IMR-90 (cell line): ENCODE data around the gene PRDM10. TPM values are rescaled to one million over a fixed set of nuclear protein-coding genes. Genes with fewer than 3 reads are reported as not detected.

Experiments
- ATAC-seq: fragments of 200-7000 bp; cut with Tn5 transposase; 2 replicates; pipeline ENCODE4 v1.9.1; 2020; ENCODE audit warnings: low read depth, mild to moderate bottlenecking, moderate library complexity
- BruUV-seq: library from RNA; stranded (reverse); fragments of 400-500 nt; replicated peaks from 2 replicates; lab custom pipeline; 2021; lab: Mats Ljungman, UMichigan
- CTCF ChIA-PET: fragments of 300-600 bp; formaldehyde crosslinking; extraction: SDS; loops from one replicate; lab custom pipeline; 2021; ENCODE audit warnings: antibody characterized with exemption; lab: Yijun Ruan, JAX
- POLR2A ChIA-PET: fragments of 300-600 bp; sonication (Branson Sonifier 250); formaldehyde crosslinking; loops from one replicate; lab custom pipeline; 2022; ENCODE audit warnings: antibody characterized with exemption; ENCODE audit not compliant: unreplicated experiment; lab: Charles Lee
- DNase-seq: peaks from one replicate; pipeline ENCODE4 v3.0.0; 2013
- H2AFZ ChIP-seq: replicated peaks from 2 replicates; pipeline ENCODE3; 2013; ENCODE audit warnings: low read length, mild to moderate bottlenecking; ENCODE audit not compliant: poor library complexity
- H2AK5ac ChIP-seq: 2 replicates; pipeline ENCODE4 v1.6.1; 2013; ENCODE audit warnings: low read depth, low read length, inconsistent platforms
- H2AK9ac ChIP-seq: replicated peaks from 2 replicates; pipeline ENCODE3; 2013; ENCODE audit warnings: mild to moderate bottlenecking, low read depth, low read length, moderate library complexity; ENCODE audit not compliant: poor library complexity
- H2BK120ac ChIP-seq: 2 replicates; pipeline ENCODE4 v1.6.1; 2013; ENCODE audit warnings: low read depth, low read length, inconsistent platforms
- H2BK15ac ChIP-seq: 3 replicates; pipeline ENCODE4 v1.6.1; 2013; ENCODE audit warnings: low read depth, low read length, inconsistent platforms
- H2BK20ac ChIP-seq: 2 replicates; pipeline ENCODE4 v1.6.1; 2013; ENCODE audit warnings: low read depth, mild to moderate bottlenecking, inconsistent platforms, low read length, moderate library complexity
- H2BK5ac ChIP-seq: 2 replicates; pipeline ENCODE4 v1.6.1; 2013; ENCODE audit warnings: mild to moderate bottlenecking, low read depth, low read length, inconsistent platforms; ENCODE audit not compliant: poor library complexity, severe bottlenecking
- H3K14ac ChIP-seq: replicated peaks from 2 replicates; pipeline ENCODE4 v1.6.1; 2013; ENCODE audit warnings: low read depth, low read length, inconsistent platforms
- H3K18ac ChIP-seq: 2 replicates; pipeline ENCODE4 v1.6.1; 2013; ENCODE audit warnings: low read depth, low read length, control low read depth
- H3K23ac ChIP-seq: 2 replicates; pipeline ENCODE4 v1.6.1; 2013; ENCODE audit warnings: low read depth, low read length, inconsistent platforms
- H3K27ac ChIP-seq: 2 replicates; pipeline ENCODE4 v1.5.1; 2013; ENCODE audit warnings: mild to moderate bottlenecking, control low read depth, low read length; ENCODE audit not compliant: insufficient read depth
- H3K27me3 ChIP-seq: 2 replicates; pipeline ENCODE4 v1.6.1; 2013; ENCODE audit warnings: low read length; ENCODE audit not compliant: control insufficient read depth, insufficient read depth
- H3K36me3 ChIP-seq: 2 replicates; pipeline ENCODE4 v1.6.1; 2013; ENCODE audit warnings: low read length, mixed read lengths; ENCODE audit not compliant: control insufficient read depth, insufficient read depth
- H3K4ac ChIP-seq: 2 replicates; pipeline ENCODE4 v1.6.1; 2013; ENCODE audit warnings: low read depth, low read length, inconsistent platforms
- H3K4me1 ChIP-seq: 2 replicates; pipeline ENCODE4 v1.6.1; 2013; ENCODE audit warnings: low read length, mixed read lengths; ENCODE audit not compliant: control insufficient read depth, insufficient read depth
- H3K4me2 ChIP-seq: 2 replicates; pipeline ENCODE4 v1.6.1; 2013; ENCODE audit warnings: low read depth, mild to moderate bottlenecking, control low read depth, low read length, moderate library complexity
- H3K4me3 ChIP-seq: 2 replicates; pipeline ENCODE4 v1.5.1; 2013; ENCODE audit warnings: low read depth, mild to moderate bottlenecking, control low read depth, low read length, moderate library complexity; ENCODE audit not compliant: insufficient read depth
- H3K56ac ChIP-seq: 2 replicates; pipeline ENCODE4 v1.6.1; 2013; ENCODE audit warnings: low read length, inconsistent platforms; ENCODE audit not compliant: insufficient read depth; ENCODE audit errors: extremely low read depth
- H3K79me1 ChIP-seq, 2 experiments: 2 replicates each; pipeline ENCODE4 v1.6.1; 2013; ENCODE audit warnings: low read length in 2 of 2, inconsistent platforms in 1 of 2, low read depth in 1 of 2
- H3K9ac ChIP-seq: 2 replicates; pipeline ENCODE4 v1.6.1; 2013; ENCODE audit warnings: low read depth, low read length, control low read depth
- H3K9me1 ChIP-seq: 2 replicates; pipeline ENCODE4 v1.6.1; 2013; ENCODE audit warnings: low read length, inconsistent platforms; ENCODE audit not compliant: insufficient read depth
- H3K9me3 ChIP-seq: 2 replicates; pipeline ENCODE4 v1.6.1; 2013; ENCODE audit warnings: low read length; ENCODE audit not compliant: control insufficient read depth, insufficient read depth
- H4K20me1 ChIP-seq: 2 replicates; pipeline ENCODE4 v1.6.1; 2013; ENCODE audit warnings: low read length, inconsistent platforms; ENCODE audit not compliant: insufficient read depth
- H4K5ac ChIP-seq: 2 replicates; pipeline ENCODE4 v1.6.1; 2013; ENCODE audit warnings: mild to moderate bottlenecking, low read depth, low read length, control low read depth
- H4K8ac ChIP-seq, 2 experiments: 2 replicates each; pipeline ENCODE4 v1.6.1; 2013; ENCODE audit warnings: low read depth in 2 of 2, low read length in 2 of 2, control low read depth in 1 of 2, inconsistent platforms in 1 of 2
- H4K91ac ChIP-seq: 2 replicates; pipeline ENCODE4 v1.6.1; 2013; ENCODE audit warnings: low read depth, low read length, inconsistent platforms; ENCODE audit not compliant: insufficient read depth
- MXI1 ChIP-seq: IDR thresholded peaks from 2 replicates; pipeline ENCODE4 v1.6.1; 2012; ENCODE audit warnings: low read depth, mild to moderate bottlenecking, low read length, moderate library complexity, borderline replicate concordance
- RCOR1 ChIP-seq: IDR thresholded peaks from 2 replicates; pipeline ENCODE4 v1.6.1; 2012; ENCODE audit warnings: mild to moderate bottlenecking, low read length, improper control_type of control experiment; ENCODE audit not compliant: insufficient replicate concordance
- WGBS, 2 experiments: methylation state at CpG; one replicate each; pipeline versions ENCODE4 v1.1.5 to v1.1.7; 2013; ENCODE audit warnings: missing lambda C conversion rate in 2 of 2; ENCODE audit not compliant: insufficient read length in 1 of 2; ENCODE audit errors: extremely low coverage in 2 of 2; 5-methylcytosine and 5-hydroxymethylcytosine counted together
- dilution Hi-C: fragments of 300-500 bp; cut with HindIII; formaldehyde crosslinking; loops from one replicate; pipeline ENCODE4 v1.14.3; 2018; ENCODE audit warnings: low sequenced_read_pairs; ENCODE audit not compliant: unreplicated experiment
- in situ Hi-C: fragments of 300-500 bp; cut with MboI; formaldehyde crosslinking; loops from 3 replicates; pipeline ENCODE4 v1.14.3; 2019; ENCODE audit warnings: low sequenced_read_pairs, inconsistent platforms, mixed read lengths
- intact Hi-C: fragments of 100-400 bp; cut with micrococcal nuclease; formaldehyde crosslinking; loops from 2 replicates; pipeline ENCODE4 v1.10.0; 2022
- polyA plus RNA-seq, 3 experiments: library from polyadenylated mRNA; depleted of rRNA; stranded (reverse); fragments of >200 nt; gene quantifications; 2 replicates each; pipeline ENCODE4 v1.2.3, GENCODE V29; 2012; ENCODE audit warnings: low replicate concordance in 1 of 3
- total RNA-seq: library from RNA; depleted of rRNA; stranded (reverse); fragments of >200 nt; gene quantifications from 2 replicates; pipeline ENCODE4 v1.2.3, GENCODE V29; 2012

The PRDM10 gene
- total and polyA plus RNA-seq, 2 of the 4 experiments (the other 2 are of a cell fraction), result 3.1 to 6.5 TPM

- peak overlapping the region; percentile 88 for H4K91ac ChIP-seq
- peak overlapping the region; percentile 95 for H2AFZ ChIP-seq
- POLR2A ChIA-PET, result no interaction called here
- peak overlapping the region; percentile 62 for H3K4me3 ChIP-seq
- peak overlapping the region; percentile 95 for H3K4ac ChIP-seq
- H2BK20ac ChIP-seq, result no peak overlapping the region; the same call in 1 of the 2 replicates
- H3K4me1 ChIP-seq, result 0 out of 2 replicates have a peak, but pooled peaks cover 1% of the 10 kb centered on the region
- peak overlapping the region; percentile 96 for H2BK5ac ChIP-seq
- peak overlapping the region; percentile 68 for H4K5ac ChIP-seq
- no peaks in the 10 kb centered on the region for H3K27me3 ChIP-seq
- H2AK5ac ChIP-seq, result peak overlapping the region; percentile 95; the same call in 1 of the 2 replicates
- no TSS peak for BruUV-seq
- H2BK120ac ChIP-seq, result peak overlapping the region; percentile 89
- peak overlapping the region; percentile 99 for H2AK9ac ChIP-seq
- H3K56ac ChIP-seq, result peak overlapping the region; percentile 100
- dilution Hi-C loops, result no loop called here
- TF ChIP-seq RCOR1 (no peak), MXI1 (0 out of 2 replicates have a peak, but pooled peaks have one; percentile 39)
- no peaks in the 10 kb centered on the region for H3K9me1 ChIP-seq
- H2BK15ac ChIP-seq, result no peak overlapping the region; the same call in 2 of the 3 replicates
- H4K8ac ChIP-seq, result peak overlapping the region; percentile 93 to 100; a peak in 3 of 4 replicates
- no peaks in the 10 kb centered on the region for H4K20me1 ChIP-seq
- intact Hi-C loops, result loop anchor here (1.0 to 5.0 kb wide), 4 partner anchors 51 to 881 kb away; no protein-coding TSS in a partner anchor
- peak overlapping the region; percentile 99 for H3K23ac ChIP-seq
- H3K18ac ChIP-seq, result peak overlapping the region; percentile 62
- 0% methylated on average over 7 of the region's 90 CpGs; no CpG with 5 or more reads in 1 of the 2 experiments for WGBS, 2 experiments
- peaks cover 5 to 36% of the 10 kb centered on the region in 2 experiments; a peak in 2 of 4 replicates for H3K79me1 ChIP-seq
- H3K9ac ChIP-seq, result peak overlapping the region; percentile 94
- H3K14ac ChIP-seq, result peak overlapping the region; percentile 73
- H3K9me3 ChIP-seq, result no peaks in the 10 kb centered on the region
- peak overlapping the region; percentile 100 for H3K4me2 ChIP-seq
- peak overlapping the region; percentile 90 for H3K27ac ChIP-seq
- DNase-seq (peak; percentile 25), ATAC-seq (peak; percentile 41)
- peaks cover 3% of the 10 kb centered on the region; the same call in 1 of the 2 replicates for H3K36me3 ChIP-seq
- in situ Hi-C loops, result no loop called here
- CTCF ChIA-PET, result interaction anchor here (2.5 kb wide), 1 partner anchor 131 kb away, joined by 11 read pairs; no protein-coding TSS in a partner anchor
These were observed 929 bp downstream of the PRDM10 start for GRCh38 chr11:130001461-130002351.
